WTC11 (cell line): Measurements from ENCODE around the gene KCNK4.

ENCODE experiments used
- EMX1 ChIP-seq: fragments of 250-450 bp; sonication (Bioruptor Pico); IDR thresholded peaks from 2 replicates; pipeline ENCODE4 v1.8.0; 2021; ENCODE audit warnings: mild to moderate bottlenecking
- FOXK1 ChIP-seq: sonication (generic); formaldehyde crosslinking; IDR thresholded peaks from 2 replicates; pipeline ENCODE4 v1.8.0; 2022; ENCODE audit warnings: mild to moderate bottlenecking, moderate library complexity, missing genetic modification reagents
- JUN ChIP-seq: sonication (generic); formaldehyde crosslinking; IDR thresholded peaks from 2 replicates; pipeline ENCODE4 v1.8.0; 2023; ENCODE audit warnings: mild to moderate bottlenecking, missing genetic modification reagents
- TF ChIP-seq, protein P1 (sequence below): fragments of 200-600 bp; IDR thresholded peaks from 2 replicates; pipeline ENCODE4 v1.8.0; 2022; ENCODE audit warnings: antibody characterized with exemption

DNA sequence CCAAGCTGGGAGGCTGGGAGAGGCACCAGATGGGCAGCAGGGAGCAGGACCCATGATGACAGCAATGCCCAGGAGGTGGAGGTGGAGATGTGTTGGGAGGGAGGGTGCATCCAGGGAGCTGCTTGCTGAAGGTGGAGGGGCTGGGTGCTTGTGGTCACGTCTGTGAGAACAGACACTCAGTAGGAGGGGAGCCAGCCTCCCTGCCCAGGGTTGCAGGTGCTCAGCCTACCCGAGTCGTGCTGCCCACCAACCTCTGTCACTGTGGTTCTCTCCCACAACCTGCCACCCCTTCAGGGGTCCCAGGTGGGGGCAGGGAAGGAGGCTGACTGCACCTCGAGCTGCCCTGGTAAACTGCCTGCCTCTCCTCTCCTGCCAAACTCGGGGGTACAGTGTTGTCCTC, 32.3 kb downstream of the KCNK4 start:
- TF ChIP-seq EMX1: no peak
- TF ChIP-seq, protein P1, sequence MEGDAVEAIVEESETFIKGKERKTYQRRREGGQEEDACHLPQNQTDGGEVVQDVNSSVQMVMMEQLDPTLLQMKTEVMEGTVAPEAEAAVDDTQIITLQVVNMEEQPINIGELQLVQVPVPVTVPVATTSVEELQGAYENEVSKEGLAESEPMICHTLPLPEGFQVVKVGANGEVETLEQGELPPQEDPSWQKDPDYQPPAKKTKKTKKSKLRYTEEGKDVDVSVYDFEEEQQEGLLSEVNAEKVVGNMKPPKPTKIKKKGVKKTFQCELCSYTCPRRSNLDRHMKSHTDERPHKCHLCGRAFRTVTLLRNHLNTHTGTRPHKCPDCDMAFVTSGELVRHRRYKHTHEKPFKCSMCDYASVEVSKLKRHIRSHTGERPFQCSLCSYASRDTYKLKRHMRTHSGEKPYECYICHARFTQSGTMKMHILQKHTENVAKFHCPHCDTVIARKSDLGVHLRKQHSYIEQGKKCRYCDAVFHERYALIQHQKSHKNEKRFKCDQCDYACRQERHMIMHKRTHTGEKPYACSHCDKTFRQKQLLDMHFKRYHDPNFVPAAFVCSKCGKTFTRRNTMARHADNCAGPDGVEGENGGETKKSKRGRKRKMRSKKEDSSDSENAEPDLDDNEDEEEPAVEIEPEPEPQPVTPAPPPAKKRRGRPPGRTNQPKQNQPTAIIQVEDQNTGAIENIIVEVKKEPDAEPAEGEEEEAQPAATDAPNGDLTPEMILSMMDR: no peak
- no peak for TF ChIP-seq JUN
- no peak for TF ChIP-seq FOXK1 (CRISPR knock-in tag)
